Measurements from ENCODE around the gene ZNF526. TPM values are rescaled to one million over a fixed set of nuclear protein-coding genes. Genes with fewer than 3 reads are reported as not detected.
A peak's percentile ranks its signal among the peaks of the same experiment; 100 is the strongest.

The ZNF526 gene
- polyA plus RNA-seq, 4 donors: 8.0 to 8.8 (median 8.5) TPM

DNA sequence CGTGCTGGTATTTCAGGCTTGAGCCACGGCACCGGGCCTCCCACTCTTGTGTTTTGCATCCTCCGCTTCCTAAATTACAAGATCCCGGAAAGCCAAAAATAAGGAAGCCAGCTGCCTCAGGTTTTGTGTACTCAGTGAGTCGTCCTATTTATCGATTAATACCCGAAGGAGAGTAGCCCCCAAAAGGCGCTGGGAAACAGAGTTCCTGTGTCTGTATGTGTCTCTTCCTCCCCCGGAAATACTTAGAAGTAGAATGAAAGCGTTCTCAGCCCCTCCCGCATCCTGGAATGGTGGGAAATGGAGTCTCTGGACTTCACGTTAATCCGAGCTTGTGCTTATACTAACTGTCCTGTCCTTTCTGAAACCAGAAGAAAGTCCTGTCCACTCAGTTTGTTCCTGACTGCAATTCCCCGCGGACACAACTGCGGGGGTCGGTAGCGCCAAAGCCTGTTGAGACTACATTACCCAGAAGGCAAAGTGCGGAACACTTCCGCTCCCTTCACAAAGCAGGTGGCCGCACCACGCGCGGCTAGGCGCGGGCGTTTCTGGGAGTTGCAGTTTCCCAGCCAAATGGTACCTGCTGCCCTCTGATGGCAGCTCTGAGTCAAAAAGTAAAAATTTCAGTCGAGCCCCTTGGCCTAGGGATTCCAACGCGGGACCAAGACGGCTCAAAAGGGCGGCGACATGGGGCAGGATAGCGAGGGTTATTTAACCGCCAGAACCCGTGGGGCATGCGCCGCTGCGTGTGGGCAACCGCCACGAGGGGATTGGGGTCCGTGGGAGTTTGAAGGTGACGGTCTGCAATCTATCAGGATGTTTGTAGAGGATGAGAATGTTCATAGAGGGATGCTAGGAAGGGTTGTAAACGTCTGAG lies 24.5 kb downstream of the ZNF526 start:
- peak; percentile 87 to 93 (median 92) for DNase-seq (ENCODE audit: low read depth in 4 of 4, low spot score in 3 of 4)

DNA sequence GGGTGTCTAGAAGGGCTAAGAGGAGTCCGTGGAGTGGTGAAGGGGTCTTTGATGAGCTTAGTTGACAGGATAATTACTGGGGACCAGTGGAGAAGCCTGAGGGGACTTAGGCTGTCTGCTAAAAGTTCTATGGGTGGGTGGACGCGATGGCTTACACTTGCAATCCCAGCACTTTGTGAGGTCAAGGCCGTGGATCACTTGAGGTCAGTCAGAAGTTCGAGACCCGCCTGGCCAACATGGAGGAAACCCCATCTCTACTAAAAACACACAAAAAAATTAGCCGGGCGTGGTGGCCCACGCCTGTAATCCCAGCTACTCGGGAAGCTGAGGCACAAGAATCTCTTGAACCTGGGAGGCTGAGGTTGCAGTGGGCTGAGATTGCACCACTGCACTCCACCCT lies 25.1 kb downstream of the ZNF526 start:
- DNase-seq (ENCODE audit: low read depth in 4 of 4, low spot score in 3 of 4): no peak

DNA sequence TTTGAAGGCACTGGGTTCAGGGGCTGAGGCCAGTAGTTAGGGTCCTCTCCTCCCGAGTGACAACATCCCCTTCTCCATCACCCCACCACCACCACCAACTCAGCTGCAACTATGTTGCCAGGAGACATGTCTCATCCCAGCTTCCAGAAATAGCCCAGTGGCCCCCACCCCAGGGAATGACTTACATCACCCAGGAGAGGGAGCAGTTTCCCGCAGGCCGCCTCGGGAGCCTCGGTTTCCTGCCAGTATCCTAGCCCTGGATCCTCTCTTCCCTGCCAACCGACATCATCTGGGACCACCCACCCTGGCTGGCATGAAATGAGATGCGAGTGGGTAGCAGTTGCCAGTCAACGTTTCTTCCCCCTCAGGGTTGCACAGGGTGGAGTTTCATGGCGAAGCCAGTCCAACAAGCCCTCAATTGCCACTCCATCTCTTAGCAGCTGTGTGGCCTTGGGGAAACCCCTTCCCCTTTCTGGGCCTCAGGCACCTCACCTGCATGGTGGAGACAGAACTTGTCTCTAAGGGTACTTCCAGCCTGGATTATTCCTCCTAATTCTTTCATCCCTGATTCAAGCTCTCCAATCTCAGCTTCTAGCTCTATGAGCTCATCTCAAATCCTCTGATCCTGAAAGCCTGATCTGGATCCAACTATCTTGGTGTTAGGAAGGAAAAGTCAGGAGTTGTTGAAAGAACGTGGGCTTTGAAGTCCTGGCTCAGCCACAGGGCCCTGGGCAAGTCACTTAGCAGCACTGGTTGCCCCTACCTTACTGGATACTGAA lies 26.2 kb downstream of the ZNF526 start:
- DNase-seq (ENCODE audit: low read depth in 4 of 4, low spot score in 3 of 4): no peak

DNA sequence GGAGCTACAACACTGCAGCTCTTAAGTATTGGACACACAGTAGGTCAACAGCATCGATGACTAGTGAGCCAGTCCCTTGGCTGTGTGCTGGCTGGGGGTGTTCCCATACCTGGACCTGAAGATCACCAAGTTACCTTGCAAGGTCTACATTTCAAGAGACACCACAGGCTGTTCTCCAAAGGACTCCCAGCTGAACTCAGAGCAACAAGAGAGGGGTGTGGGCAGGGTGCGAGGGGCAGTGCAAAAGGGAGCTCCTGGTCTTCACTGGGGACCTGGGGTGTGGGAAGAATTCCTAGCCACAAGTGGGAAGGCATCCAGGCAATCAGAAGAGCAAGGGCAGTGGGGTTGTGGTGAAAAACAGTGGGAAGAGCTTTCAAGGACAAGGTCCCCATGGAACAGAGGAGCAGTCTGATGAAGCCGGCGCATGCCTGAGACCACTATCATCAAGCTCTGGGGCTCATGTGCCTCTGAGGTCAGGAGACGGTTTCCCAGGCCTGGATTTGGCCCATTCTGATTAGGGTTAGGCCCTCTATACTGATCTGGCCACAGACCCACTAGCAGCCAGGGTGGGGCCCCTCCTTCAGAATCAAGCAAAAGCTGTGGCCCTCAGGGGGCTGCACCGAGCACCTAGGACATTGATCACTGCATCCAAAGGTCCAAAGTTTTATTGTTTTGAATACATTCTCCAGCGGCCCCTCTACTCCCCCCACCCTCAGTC lies 27.0 kb downstream of the ZNF526 start:
- no peak for DNase-seq (ENCODE audit: low read depth in 4 of 4, low spot score in 3 of 4)

DNA sequence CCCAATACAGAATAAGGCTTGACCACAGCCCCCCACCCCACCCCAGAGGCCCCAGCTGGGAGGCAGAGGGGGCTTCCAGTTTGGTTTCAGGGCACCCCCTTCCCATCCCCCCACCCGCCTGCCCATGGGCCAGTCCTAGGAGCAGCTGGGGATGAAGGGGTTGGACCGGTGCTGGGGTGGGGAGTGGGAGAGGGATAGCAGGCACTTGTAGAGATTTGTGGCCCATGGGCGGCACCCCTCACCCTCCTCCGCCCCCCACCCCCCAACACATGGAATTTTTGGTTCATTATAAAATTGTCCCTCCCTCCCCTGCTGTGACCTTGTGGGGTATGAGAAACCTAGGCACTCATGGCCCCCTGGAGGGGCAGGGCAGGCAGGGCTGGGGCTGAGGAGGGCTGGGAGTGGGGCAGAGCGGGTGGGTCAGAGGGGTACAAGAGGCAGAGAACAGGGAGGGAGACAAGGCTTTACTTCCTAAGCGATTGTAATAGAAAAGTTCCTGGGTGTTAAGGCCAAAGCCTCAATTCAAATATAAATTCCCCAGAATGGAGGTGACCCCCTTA lies 27.6 kb downstream of the ZNF526 start:
- DNase-seq (ENCODE audit: low read depth in 4 of 4, low spot score in 3 of 4): no peak

DNA sequence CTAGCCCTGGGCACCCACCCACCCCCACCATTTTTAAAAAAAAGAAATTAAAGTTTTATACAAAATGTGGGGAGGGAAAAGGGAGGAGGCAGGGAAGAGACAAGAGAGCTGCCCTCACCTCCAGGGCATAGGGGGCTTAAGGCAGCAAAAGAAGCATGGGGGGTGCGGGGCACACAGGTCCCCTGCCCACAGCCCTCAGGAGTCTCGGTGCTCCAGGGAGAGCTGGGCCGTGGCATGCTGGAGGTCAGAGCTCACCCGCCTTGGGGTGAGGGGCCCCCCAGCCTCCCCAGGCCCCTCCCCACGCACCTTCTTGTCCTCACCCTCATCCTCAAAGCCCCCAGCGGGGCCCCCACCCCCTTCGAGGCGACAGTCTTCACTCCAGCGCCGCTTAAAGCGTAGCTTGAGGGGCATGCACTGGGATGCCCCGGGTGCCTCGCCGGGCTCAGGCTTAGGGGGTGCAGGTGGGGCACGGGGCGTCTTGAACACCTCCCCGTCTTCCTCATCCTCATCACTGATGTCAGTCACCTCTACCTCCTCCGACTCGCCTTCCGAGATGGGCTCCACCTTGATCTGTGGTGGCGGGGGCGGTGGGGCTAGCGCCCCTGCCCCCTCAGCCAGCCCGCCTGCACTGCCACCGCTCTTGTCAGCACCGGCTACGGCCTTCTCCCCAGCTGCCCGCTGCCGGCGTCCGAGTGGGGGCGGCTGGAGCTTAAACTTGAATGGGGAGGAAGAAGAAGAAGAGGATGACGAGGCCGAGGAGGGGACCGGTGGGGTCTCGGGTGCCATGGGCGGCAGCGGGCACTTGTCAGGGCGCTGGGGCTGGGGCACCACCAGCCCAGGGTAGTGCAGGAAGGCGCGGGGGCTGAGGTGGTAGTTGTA lies 28.4 kb downstream of the ZNF526 start:
- DNase-seq (ENCODE audit: low read depth in 4 of 4, low spot score in 3 of 4): no peak

DNA sequence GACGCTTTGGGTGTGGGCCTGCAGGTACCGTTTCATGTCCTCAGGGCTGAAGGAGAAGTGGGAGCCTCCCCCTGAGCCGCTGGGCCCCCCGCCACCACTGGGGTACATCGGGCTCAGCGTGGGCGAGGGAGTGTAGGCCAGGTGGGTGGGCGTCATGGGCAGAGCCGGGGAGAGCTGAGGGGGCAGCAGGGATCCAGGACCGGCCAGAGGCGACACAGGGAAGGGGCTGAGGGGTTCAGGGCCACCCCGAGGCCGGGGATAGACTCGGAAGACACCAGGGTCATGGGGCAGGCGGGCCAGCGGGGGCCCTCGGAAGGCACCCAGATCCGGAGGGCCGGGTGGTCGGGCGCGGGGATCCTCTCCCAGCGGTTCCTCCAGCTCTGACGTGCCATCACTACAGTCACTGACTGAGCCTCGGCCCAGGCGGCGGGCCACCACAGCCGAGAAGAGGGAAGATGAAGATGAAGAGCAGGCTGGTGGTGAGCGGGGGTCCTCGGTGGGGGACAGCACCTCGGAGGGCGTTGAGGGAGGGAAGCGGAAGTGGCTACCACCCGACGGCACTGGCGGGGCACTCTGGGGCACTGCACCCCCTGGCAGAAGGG lies 29.1 kb downstream of the ZNF526 start:
- DNase-seq (ENCODE audit: low read depth in 4 of 4, low spot score in 3 of 4): no peak

DNA sequence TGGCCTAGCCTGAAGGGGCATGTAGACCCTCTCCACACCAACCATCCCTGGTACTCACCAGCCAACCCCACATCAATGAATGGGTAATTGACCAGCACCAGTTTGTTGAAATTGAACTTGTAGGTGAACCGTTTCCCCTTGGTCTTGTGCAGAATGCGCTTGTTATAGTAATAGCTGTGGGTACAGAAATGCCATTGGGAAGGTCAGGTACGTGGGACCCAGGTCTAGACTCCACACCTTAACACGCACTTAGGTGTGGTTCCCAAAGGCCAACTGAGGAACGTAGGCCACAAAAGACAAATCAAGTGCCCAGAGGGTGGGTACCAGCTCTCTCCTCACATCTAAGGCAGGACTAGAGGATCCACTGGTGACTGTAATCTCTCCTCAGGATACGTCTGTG lies 29.7 kb downstream of the ZNF526 start:
- DNase-seq (ENCODE audit: low read depth in 4 of 4, low spot score in 3 of 4): no peak

DNA sequence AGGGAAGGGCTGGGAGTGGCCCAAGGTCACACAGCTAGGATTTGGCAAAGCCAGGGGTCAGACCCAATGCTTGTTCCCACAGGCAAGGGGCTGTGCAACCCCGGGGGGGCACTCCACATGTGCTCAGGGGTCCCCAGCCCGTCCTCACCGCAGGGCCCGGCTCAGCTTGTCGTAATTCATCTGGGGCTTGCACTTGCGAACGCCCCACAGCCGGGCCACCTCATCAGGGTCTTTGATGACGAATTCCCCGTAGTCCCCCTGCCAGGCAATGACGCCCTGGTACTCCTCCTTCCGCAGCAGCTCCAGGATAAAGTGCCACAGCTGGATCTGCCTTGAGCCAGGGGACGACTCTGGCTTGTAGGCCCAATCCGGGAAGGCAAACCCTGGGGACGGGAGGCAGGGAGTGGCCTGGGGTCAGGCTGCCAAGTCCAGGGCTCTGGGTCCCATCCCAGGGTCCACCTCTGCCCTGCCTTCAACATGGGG lies 30.1 kb downstream of the ZNF526 start:
- no peak for DNase-seq (ENCODE audit: low read depth in 4 of 4, low spot score in 3 of 4)

DNA sequence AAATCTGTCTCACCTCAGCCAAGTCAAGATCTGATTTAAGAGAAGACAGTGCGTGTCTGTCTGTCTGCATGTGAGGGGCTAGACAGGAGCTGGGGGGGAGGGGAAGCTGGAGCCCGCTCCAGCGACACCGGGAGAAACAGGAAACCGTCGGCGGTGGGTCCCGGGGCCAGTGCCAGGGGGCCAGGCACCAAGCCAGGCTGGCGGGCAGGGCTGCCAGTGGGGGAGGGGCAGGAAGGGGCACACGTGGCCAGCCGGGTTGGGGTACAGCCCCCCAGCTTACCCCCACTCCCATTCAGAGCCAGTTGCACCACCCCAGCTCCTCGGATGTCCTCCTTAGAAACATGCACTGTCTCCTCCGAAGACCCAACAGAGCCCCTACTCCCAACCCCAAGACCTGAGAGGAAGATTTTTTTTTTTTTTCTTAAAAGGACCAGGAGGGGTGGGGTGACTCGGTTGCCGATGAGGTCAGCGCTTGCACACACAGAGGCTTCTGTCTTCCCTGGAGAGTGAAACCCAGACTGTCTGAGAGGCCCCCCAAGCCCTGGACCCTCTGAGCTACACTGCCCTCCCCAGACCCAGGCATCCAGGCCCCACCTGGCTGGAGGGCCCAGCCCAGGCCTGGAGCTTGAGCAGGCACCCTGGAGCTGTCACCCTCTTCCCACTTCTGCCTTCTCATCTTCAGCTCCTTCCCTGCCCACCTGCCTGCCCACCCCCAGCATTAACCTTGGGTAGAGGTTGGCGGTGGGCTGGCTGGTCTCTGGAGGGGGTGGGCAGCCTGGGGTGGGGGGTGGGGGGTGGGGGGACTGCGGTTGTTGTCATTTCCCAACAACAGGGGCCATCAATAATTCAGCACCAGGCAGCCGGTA lies 30.8 kb downstream of the ZNF526 start:
- no peak for DNase-seq (ENCODE audit: low read depth in 4 of 4, low spot score in 3 of 4)

DNA sequence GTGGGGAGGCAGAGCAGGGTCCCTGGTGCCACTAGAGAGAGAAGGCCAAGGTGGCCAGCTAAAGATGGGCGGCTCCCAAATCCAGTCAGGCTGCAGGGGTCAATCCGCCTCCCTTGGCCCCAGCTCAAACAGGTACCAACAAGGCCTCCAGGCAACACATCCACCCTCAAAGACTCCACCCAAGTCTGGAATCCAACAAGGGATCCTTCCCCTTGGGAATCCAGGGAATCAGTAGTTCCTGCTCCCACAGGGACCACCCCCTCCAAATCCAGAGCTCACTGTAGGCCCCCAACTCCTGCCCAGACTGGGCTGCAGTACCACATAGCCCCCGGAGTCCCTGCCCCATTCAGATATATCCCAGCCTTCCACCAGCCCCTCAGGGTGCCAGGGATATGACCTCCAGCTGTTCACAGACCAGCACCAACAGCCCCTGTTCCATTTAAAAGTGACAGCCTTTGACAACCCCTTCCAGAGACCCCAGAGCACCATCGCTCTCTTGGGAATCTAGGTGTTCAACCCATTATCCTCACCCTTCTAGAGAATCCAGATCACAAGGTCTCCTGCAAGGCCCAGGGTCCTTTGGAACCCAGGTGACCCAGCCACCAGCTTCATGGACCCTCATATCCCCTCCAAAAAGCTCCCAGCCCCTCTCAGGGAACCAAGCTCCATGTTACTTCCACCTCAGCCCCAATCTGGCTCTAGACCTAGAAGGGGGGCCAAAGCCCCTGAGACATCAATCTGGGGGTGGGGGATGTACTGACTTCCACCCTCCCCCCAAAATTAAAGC lies 31.7 kb downstream of the ZNF526 start:
- no peak for DNase-seq (ENCODE audit: low read depth in 4 of 4, low spot score in 3 of 4)

DNA sequence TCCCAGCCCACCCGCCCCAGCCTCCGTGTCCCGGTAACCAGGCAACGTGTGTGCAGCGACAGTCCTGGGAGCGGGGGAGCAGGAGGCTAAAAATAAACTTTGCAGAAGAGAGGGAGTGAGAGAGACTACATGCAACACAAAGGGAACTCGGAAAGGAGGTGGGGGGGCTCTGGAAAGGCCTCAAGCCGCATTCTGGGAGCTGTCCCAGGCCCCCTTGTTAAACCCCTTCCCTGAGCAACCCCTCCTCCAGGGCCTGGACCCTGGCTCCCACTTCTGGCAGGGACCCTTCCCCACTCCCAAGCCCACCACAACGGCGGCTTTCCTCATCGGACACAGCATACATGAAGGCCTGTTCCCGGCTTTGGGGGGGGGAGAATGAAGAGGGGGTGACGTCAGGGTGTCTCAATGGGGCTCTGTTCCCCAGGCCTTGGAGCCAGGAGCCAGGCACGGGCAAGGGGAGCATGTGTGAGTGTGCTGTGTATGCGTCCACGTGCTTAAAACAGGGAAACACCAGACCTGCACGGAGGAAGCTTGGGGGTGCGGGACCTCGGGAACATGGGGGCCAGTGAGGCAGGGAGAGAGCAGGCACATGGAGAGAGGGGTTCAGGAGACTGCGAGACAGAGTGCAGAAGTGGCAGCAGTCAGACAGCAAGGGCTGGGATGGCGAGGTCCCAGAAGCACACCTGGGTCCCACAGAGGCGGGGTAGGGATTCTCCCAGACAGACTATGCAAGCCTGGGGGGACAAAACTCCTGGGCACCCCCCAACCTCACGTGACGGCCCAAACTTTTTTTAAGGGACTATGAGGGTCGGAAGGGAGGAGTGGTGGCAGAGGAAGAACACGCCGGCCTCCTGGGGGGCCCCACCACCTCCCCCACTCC lies 32.5 kb downstream of the ZNF526 start:
- DNase-seq (ENCODE audit: low read depth in 4 of 4, low spot score in 3 of 4): peak in 2 of 4 donors; percentile 51 to 57

DNA sequence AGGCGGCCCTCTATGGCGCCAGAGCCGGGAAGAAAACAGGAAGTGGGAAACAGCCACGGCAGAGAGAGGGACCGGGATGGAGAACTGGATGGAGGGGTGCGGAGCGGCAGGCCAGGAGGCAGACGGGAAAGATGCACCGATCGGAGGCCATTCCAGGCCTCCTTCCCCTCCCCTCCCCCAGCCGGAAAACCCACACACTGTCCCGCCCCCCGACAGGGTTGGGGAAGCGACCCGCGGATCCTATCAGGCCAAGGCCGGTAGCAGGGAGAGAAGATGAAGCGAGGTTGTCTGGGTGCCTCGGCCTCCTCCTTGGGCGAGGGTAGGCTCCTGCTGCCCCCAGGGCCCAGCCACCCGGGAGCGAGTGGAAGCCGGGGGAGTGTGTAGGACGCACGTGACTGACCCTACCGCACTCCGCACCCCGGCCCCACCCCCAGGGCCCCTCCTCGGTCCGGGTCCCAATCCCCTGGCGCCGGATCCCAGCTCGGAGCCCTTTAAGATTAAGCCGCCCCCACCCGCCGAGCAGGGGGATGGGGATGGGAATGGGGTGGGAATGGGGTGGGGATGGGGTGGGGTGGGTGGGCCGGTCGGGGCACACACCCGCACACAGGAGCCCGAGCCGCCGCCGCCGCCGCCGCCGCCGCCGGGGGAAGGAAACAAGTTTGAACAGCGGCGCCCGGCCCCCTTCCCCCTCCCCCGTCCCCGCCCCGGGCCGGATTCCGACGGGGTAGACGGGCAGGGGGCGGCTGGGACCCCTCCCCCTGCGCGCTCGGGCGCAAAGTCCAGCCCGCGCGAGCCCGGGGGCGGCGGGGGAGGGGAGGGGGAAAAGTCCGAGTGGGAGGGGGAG lies 33.4 kb downstream of the ZNF526 start:
- peak in 2 of 4 donors; percentile 35 to 40 for DNase-seq (ENCODE audit: low read depth in 4 of 4, low spot score in 3 of 4)

DNA sequence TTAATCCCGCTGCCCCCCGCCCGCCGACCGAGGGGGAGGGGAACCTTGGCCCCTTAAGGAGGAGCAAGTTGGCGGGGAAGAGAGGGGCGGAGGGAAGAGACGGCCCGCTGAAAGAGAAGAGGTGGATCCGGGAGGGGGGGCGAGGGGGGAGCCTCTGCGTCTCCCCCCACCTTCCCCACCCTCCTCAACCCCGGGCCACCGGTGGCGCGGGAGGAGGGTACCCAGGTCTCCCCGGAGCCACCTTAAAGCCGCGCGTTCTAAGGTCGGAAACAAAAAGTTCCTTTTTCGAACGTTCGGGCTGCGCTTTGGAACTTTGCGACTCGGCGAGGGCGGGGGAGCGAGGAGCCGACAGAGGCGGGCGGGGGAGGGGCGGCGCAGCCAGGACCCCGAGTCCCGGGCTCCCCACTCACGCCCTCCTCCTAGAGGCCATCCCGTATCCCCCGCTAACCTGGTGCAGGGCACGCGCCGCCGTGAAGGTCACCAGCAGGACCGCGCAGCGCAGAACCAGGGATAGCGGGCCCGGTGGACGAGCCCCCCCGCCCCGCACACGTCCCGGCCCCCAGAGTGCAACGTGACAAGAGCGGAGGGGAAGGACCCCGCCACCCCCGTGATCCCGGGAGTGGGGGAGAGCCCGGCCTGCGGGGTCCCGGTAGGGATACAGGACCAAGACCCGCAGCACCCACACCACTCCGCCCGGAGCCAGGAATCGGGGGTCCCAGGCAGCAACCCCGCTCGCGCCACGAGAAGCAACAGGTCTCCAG lies 34.2 kb downstream of the ZNF526 start:
- DNase-seq (ENCODE audit: low read depth in 4 of 4, low spot score in 3 of 4): peak in 2 of 4 donors; percentile 65 to 67
